ENCODE measurements around the gene OLFML2A.
"Not testable (repeated sequence)": the region's sequence is repeated elsewhere in the genome, so short reads cannot be mapped to it uniquely, and the experiment has no call there.

Gene OLFML2A

DNA sequence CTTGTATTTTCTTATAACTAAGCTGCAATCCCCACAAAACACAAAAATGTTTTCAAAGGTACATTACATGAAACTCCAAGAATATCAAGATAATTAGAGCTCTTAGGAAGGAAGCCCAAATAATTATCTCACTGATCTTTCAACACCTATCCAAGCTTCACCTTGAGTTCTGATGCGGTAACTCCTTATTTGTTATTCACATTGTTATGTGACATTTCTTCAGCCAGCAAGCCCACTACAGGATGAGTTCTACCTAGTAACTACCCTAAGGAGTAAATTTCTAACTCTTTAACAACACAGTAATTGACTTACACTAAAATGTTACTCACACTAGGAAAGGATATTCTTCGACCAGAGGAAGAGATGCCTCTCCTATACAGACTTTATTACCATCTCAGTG lies 15.7 kb upstream of the OLFML2A start:
- DNase-seq (ENCODE audit: low spot score): no peak

DNA sequence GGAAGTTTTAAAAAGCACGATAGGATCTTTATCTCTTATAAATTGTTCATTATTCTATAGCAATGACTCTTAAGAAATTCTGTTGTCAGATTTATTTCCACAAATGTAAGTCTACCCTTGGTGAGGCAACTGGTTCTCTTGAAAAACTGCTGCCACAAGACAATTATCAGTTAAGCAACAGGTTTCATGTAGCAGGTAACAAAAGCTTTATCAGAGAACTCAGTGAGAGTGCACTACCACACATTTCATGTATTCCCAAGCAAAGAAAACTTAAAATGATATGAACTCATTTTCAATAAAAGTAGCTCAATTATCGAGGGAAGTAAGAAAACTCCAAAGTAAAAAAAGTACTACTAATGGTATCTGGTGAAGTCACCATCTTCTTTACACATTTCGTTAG lies 15.2 kb upstream of the OLFML2A start:
- DNase-seq (ENCODE audit: low spot score): no peak

DNA sequence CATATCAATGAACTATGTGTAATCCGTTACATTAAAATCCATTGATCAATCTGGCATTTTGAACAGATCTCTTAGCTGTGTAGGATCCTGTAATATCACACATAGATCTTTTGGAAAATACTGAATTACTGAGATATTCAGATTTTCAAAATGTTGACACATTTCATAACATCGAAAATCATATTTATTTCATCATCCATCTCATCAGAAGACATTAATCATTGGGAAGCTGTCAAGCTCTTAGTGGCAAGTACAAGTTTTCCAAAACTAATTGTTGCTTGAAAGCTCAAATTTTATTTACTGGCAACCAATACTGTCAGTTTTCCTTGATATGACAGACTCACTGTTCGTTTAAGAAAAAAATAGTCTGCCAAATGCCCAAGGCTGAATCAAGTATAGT lies 14.3 kb upstream of the OLFML2A start:
- DNase-seq (ENCODE audit: low spot score): no peak

DNA sequence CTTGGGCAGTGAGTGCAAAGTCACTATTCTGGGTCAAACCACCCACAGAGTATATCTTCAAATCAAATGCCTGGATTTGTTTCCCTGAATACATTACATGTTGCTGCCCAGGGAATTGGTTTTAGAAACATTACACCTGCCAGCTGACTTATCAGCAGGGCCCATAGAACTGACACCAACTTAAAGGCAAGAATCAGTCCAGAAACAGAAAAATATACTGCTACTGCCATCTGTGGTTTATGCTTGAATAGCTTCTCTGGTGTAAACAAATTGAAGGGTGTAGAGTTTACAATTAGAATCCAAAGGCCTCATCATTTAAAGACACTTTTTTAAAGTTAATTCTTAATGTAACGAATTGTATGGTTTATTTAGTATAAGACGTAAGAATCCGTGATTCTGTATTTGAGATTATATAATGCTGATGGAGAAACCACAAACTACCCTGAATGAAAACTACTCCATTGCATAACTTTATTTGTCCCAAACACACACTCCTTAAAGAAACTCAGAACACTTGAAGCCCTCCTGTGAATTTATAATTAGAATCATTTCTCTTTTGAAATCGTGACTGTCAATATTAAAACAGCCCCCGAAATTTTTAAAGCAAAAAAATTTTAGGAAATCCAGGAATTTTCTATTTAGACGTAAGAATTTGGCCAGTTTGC lies 12.0 kb upstream of the OLFML2A start:
- DNase-seq (ENCODE audit: low spot score): no peak

DNA sequence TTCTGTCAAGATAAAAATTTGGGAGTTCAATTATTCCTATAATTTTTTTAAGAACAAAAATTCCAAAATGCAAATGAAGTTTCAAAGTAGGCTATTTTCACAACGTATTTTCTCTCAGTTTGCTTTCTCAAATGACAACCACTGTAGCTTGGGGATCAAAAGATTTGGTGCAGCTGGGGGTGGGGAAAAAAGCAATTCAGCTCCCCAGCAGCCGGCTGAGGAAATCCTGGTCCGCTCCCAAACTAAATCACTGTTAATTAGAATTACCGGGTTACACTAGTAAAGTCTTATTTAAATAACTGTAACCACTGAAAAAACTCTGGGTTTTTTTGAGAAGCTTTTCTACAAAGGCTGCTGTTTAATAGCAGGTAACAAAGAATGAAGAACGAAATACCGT lies 11.5 kb upstream of the OLFML2A start:
- no peak for DNase-seq (ENCODE audit: low spot score)

DNA sequence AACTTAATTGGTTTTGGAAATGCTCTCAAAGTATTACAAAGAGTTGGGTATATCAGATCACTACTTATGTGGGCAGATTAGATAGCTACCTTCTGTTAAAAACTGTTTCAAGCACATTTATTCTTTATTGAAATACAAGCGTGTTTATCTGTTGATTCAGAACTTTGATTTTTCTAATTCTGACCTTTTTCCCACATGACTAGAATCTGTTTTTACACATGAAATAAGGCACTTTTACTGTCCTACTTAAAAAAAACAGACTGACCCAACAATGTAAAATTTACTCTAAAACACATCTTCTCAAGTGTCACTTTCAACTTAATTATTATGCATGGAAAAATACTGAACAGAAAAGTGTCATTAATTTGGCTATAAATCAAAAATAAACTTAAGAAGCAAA lies 10.6 kb upstream of the OLFML2A start:
- no peak for DNase-seq (ENCODE audit: low spot score)

DNA sequence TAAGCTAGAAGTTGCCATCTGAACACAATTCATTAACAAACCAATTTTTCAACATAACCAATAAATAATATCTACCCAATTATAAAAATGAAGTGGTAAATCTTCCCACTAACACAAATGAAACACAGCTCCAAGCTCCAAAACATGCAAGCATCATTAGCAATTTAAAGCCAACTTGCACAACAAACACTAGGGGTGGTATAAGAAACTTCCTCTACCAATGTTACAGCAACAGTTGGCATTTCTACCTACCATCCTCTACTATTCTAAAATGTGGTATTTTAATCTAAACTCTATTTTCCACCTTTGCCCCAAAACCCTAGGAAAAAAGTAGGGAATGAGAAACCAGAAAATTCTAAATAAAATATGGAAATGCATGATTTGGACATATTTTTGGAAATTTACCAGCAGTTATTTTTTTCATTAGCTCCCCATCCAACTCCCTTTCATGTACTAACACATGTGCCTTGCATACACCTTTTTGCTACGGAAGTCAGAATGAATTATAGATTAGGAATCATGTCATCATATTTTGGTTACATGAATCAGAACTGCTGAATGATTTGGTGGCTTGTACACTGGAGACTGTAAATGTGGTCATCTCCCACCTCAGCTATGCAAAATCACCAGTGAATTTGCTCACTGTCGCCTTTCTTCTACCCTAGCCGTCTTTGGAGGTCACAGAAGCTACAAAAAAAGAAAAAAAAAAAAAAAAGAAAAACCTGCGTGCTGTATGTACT lies 9.9 kb upstream of the OLFML2A start:
- DNase-seq (ENCODE audit: low spot score): no peak

DNA sequence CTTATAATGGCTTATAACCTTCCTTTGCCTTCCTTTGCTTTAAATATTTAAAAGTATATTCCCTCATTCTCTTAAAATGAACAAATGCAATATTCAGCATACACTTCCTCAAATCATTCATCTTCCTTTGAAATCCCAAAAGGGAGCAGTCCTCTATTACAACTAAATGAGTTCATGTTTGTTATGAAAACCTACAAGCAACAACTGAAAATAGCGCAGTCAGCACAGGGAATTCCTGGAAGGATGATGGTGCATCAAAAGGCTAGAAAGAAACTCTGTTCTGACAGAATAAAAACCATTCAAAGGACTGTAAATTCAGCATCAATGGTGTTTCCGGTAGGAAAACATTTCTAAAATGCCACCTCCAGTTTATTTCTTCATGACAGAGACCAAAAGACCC lies 9.1 kb upstream of the OLFML2A start:
- no peak for DNase-seq (ENCODE audit: low spot score)

DNA sequence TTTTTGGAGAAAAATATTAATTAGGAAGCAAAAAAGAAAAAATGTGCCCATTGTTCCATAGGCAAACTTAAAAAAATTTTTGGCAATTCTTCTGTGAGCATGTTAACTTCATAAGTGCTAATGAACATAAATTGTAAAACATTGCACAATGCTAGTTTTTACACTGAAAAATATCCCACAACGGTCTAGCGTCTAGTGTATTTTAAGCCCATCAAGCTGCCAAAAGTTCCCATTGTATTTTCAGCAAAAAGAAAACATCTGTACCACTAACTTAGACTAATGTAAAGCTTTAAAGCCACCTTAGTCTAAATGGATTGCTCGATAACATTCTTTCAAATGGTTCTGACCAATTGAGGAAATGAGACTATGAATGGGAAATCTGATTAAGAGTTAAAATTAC lies 8.6 kb upstream of the OLFML2A start:
- DNase-seq (ENCODE audit: low spot score): no peak

DNA sequence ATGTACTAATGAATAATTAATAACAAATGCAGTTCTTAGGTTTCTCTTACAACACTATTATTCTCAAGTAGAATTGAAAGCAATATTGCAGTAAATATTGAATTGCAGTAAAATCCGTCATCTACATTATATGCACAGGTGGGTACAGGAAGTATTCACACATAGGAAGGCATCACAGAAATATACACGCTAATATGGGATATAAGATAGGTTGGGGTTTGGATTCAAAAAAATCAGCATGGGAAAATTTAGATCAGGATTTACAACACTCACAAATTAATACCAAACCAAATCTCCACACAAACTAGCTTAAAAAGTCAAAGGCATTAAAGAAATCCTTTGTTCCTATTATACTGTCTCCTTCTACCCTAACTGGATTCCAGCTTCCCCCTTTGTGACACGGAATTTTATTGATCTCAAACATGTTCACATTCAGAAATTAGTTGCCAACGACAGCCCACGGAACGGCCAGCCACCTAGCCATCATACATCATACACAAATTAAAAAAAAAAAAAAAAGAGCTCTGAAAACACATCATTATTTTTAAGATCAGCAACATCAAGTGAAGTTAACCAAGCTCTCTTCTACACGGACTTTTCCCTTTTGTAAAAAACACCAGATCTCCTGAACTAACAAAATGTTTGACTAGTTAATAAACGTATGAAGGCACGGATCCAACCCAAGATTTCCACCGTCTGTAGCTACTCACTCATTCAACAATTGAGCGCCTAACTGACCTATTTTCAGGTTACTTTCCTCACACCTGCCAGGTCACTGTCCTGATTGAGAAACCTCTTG lies 8.0 kb upstream of the OLFML2A start:
- DNase-seq (ENCODE audit: low spot score): no peak

DNA sequence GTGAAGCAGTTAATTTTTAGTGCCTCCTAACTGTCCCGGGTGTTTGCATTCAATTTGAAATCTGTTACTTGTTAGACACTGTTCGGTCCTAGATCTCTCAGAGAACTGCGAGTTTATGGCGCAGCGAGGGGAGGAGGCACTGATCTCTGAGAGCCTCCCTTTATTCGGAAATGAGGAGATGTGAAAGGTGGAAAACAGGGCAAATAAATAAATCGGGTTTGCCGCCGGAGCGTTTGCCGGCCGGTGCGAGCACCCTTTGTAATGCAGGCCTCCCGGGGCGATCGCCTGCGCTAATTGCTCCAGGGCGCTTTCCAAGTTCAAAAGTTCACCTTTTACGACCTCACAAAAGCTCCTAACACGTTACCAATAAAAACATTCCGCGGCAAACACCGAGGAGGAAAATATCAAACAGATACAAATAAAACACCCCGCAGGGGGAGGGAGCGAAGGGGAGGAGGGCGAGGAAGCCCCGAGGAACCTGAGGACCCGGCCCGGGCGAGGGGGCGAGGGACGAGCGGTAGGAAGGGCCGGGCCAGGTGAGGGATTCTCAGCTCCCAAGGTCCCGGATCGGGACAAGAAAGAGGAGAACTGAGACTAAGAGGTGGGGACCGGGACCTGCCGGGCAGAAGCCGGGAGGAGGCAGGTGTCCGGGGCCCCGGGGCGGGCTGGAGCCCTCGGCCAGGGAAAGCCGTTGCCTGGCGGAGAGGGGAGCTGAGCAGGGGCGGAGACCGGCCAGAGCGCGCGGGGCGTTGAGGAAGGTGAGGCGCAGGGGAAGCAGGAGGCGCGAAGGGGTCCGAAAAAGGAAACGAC lies 7.2 kb upstream of the OLFML2A start:
- no peak for DNase-seq (ENCODE audit: low spot score)

DNA sequence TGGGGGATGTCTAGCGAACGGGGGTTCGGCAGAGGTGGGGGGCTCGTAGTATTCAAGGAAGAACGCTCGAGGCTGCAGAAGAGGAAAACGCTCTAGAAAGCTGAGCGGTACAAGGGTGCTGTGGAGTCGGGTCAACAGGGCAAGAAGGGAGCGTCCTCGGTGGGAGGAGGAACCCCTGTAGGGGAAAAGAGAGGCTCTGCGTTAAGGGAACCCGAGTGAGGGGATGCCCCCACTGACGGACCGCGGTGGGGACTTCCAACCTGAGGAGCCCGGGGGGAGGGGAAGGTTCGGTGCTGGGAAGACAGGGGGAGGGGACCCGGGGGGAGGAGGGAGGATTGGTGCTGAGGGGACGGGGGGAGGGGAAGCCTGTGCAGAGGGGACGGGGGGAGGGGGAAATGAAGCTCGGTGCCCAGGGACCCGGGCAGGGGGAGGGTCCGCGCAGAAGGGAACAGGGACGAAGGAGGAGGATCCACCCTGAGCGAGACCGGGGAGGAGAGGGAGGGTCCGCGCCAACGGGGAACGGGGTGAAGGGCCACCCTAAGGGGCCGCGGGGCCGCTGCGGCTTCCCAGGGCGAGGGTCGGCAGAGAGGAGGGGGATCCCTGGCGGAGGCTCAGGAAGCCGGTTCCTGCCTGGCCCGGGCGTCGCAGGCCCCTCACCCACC lies 6.4 kb upstream of the OLFML2A start:
- DNase-seq (ENCODE audit: low spot score): no peak

DNA sequence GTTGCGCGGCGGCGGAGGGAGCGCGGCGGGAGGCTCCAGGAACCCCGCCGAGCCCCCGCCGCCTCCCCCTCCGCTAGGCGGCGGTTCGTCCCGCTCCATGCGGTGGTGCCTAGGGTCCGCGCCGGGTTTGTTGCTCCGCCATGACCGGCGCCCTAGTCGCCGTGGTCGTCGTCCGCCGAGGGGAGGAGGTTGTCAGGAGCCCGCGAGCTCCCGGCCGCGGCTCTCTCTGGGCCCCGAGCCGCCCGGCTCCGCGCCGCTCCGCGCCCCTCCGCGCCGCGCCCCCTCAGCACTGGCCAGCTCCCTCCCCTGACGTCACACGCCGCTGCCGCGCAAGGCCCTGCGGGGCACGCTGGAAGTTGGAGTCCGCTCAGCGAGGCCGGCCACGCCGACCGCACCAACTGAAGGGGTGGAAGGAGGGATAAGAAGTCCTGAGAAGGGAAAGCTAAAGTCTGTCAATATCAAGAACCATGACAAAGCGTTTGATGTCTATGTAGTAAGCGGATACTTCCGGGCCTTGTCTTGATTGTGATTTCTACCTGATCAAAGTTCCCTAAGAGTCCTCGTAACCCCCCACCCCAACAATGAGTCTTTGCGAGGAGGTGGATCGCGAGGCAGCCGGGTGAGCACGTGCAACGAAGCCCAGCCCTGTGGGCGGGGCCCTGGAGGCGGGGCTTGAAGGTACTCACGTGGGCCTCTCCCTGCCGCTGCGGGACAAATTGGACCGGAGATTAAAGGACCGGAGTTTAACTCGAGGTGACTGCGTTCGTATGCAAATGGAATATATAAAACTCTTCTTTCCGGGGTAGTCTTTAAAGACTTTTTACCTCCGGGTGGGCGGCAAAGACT lies 5.7 kb upstream of the OLFML2A start, which contains the start of gene NR6A1:
Gene NR6A1 (minus strand): TSS at position 291 of the 846 bp plus-strand sequence.
- peak; percentile 99 for DNase-seq (ENCODE audit: low spot score)

DNA sequence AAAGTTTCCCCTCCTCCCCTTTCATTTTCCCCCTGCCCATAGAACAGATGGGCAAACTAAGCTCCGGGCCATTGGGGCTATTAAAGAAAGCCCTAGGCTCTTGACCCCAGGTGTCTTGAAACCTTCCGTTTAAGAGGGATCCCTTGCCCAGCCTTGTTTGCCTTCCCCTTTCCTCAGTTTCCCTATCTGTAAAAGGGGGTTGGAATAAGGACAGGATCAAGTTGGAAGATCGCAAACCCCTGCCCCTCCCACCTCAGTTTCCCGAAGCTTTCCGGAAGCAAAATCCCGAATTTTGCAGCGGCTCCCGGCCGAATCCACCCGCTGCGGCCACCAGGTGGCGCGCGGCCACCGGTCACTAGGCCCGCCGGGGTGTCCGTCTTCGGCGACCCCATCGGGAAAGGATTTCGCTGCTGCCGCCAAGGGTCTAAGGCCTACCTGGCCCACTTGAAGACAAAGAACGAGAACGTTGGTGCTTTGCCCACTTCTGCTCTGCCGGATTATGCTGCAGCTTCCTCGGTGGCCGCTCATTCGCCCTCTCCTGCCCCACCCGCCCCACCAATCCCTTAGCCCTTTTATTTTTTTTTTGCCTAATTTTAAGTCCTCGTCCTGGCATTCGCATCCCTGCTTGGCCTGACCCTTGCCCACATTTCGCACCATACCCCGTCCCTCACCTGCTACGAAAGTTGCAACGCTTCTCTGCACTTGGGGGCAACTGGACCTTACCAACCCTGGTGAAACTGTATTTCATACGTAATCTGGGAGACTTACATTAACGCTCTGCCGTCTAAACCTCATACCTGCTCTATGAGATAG lies 4.9 kb upstream of the OLFML2A start:
- peak; percentile 85 for DNase-seq (ENCODE audit: low spot score)

DNA sequence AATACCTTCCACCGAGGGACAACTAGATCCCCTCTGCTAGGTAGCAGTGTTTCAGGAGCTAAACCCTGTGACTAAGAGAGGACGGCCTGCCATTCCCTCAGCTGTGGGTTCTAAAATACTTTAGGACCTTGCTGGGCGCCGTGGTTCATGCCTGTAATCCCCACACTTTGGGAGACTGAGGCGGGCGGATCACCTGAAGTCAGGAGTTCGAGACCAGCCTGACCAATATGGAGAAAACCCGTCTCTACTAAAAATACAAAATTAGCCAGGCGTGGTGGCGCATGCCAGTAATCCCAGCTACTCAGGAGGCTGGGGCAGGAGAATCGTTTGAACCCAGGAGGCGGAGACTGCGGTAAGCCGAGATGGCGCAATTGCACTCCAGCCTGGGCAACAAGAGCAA lies 4.1 kb upstream of the OLFML2A start:
- DNase-seq (ENCODE audit: low spot score): not testable (repeated sequence)

DNA sequence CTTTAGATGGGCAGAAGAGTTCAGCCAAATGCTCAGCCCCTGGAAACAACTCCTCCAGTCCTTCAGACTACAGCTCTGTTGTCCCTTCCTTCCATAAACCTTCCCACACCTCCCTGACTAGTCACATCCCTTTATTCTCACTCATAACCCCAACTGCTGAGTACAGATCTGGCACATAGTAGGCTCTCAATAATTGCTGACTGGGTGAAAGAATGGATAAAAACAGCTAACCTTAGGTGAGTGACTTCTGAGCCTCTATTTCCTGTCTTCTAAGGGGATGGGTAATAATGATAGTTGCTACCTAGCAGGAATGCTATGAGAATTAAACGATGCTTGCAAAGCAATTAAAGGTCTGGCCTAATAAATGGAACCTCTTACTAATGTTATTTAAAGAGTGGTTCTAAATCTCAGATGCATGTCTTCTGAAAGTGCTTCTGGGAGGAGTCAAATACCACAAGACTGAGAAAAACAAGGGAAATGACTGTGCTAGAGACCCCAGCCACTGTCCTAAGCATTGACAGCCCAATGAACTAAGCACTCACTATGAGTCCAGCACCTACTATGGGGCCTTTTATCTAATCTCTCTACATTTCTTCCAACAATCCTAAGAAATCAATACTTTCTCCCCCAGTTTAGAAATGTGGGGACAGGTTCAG lies 3.3 kb upstream of the OLFML2A start:
- no peak for DNase-seq (ENCODE audit: low spot score)

DNA sequence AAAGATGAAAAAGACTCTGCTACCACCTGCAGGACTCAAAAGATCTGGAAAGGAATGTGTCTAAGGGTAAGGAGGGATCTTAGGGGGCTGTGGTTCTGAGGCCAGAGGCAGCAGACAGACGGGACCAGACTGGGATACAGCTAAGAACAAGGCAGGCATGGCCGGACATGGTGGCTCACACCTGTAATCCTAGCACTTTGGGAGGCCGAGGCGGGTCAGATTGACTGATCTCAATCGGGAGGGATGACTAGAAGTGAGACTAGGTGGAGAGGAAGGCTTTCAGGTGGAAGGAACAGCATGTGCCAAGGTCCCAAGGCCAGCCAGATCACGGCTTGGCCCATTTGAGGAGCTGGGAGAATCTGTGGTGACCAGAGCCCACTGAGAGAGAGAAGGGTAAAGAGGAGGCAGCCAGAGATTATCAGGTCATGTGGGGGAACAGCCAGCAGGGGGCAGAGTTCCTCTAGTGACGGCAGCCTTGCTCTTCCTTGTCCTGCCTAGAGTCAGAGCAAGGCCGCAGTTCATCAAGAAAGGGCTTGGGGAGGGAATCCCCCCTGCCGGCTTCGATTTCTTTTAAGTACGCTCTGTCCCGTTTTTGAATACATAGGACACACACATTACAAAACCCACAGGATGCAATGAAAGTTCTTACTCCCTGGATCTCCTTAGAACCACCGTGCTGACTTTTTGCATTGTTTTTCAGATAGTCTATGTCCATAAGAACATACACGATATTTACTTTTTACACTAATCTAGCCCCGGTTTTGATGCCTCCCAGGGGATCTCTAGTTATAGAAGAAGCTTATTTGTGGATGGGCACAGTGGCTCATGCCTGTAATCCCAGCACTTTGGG lies 2.6 kb upstream of the OLFML2A start:
- peak; percentile 86 for DNase-seq (ENCODE audit: low spot score)

DNA sequence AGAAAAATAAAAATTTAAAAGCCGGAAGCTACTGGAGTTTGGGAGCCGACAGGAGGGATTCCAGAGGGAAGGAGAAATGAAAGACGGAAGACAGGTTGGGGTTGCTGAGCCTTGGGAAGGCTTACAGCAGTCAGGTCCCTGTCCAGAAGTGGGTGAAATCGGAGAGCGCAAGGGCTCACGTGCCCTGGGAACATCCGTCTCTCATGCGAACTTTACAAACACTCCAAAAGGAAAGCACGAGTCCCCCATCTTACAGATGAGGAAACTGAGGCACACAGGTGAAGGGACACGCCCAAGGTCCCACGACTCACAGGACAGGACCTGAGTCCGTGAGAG lies 347 bp upstream of the OLFML2A start:
- no peak for DNase-seq (ENCODE audit: low spot score)

All from AG08396 (cell line).